Mammary epithelial cell (primary cell): ENCODE results near the gene BCKDHA.

Experiments
- CTCF ChIP-seq, 2 donors: IDR thresholded peaks in 1 of 2; conservative IDR thresholded peaks in 1 of 2; 2 replicates each; pipeline ENCODE4 v1.5.1; 2011 to 2012; ENCODE audit warnings: inconsistent platforms in 2 of 2, low read length in 2 of 2, mild to moderate bottlenecking in 2 of 2, control low read depth in 1 of 2, low read depth in 1 of 2; ENCODE audit not compliant: insufficient read depth in 1 of 2; ENCODE audit errors: extremely low read depth in 1 of 2
- EZH2 ChIP-seq: IDR thresholded peaks from 2 replicates; pipeline ENCODE4 v1.6.1; 2012; ENCODE audit warnings: low read length, inconsistent platforms, borderline replicate concordance

GRCh38 chr19:41435936-41436673, 38.5 kb downstream of the BCKDHA start:
- TF ChIP-seq CTCF (conservative IDR thresholded peaks at IDR 0.05 in 1 of 2, IDR thresholded peaks at IDR 0.05 in 1 of 2; ENCODE audit: extremely low read depth in 1 of 2, insufficient read depth in 1 of 2, low read depth in 1 of 2, low read length in 2 of 2) (no peak), EZH2 (no peak)
